ENCODE results near the gene C4BPA.

DNA sequence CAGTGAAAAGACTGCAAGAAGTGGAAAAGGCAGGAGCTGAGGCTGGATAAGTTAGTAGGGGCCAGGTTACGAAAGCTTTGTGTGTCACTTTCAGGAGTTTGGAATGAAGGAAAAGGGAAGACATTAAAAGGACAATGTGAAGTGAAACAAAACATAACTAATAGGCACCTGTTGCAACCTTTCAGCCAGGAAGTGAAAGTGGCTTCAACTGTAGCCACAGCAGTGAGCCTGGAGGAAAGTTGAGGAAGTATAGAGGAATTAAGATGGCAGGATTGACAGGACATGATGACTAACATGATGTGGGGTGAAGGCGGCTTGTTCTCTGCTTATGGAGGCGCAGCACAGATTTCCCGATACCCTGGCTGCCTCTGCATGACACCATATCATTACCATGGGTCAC lies 68.9 kb downstream of the C4BPA start:
- TF ChIP-seq, protein P1, sequence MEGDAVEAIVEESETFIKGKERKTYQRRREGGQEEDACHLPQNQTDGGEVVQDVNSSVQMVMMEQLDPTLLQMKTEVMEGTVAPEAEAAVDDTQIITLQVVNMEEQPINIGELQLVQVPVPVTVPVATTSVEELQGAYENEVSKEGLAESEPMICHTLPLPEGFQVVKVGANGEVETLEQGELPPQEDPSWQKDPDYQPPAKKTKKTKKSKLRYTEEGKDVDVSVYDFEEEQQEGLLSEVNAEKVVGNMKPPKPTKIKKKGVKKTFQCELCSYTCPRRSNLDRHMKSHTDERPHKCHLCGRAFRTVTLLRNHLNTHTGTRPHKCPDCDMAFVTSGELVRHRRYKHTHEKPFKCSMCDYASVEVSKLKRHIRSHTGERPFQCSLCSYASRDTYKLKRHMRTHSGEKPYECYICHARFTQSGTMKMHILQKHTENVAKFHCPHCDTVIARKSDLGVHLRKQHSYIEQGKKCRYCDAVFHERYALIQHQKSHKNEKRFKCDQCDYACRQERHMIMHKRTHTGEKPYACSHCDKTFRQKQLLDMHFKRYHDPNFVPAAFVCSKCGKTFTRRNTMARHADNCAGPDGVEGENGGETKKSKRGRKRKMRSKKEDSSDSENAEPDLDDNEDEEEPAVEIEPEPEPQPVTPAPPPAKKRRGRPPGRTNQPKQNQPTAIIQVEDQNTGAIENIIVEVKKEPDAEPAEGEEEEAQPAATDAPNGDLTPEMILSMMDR (IDR thresholded peaks at IDR 0.05; ENCODE audit: low read depth, low read length) = no peak
- no peak for TF ChIP-seq EZH2phosphoT487 (IDR thresholded peaks at IDR 0.05; ENCODE audit: low read depth)
